Vagina (tissue), 2 donors: ENCODE data around the gene TCEANC2. TPM values are rescaled to one million over a fixed set of nuclear protein-coding genes. Genes with fewer than 3 reads are reported as not detected.

Experiments
- DNase-seq, 2 donors: peaks; one replicate each; pipeline ENCODE4 v3.0.0-alpha.2; 2017; ENCODE audit errors: extremely low spot score in 2 of 2
- H3K27ac ChIP-seq: fragments of 200-600 bp; sonication (generic); one replicate; pipeline ENCODE4 v1.5.1; 2019
- H3K27me3 ChIP-seq: fragments of 200-600 bp; sonication (generic); one replicate; pipeline ENCODE4 v1.5.1; 2019
- H3K36me3 ChIP-seq, 2 donors: fragments of 200-600 bp; sonication (generic); one replicate each; pipeline ENCODE4 v1.5.1; 2017 to 2019
- H3K4me1 ChIP-seq: fragments of 200-600 bp; sonication (generic); one replicate; pipeline ENCODE4 v1.5.1; 2019
- H3K4me3 ChIP-seq, 2 donors: fragments of 200-600 bp; sonication (generic); 1 replicate in 1 of 2; 2 replicates in 1 of 2; pipeline ENCODE4 v1.5.1; 2016 to 2019
- H3K9me3 ChIP-seq: fragments of 200-600 bp; sonication (generic); one replicate; pipeline ENCODE4 v1.5.1; 2019
- POLR2A ChIP-seq, 2 donors: fragments of 450-650 bp; IDR thresholded peaks; one replicate each; pipeline ENCODE4 v1.6.1; 2017; ENCODE audit warnings: antibody characterized with exemption in 2 of 2, mild to moderate bottlenecking in 2 of 2, moderate library complexity in 2 of 2
- POLR2AphosphoS5 ChIP-seq, 2 donors: sonication (generic); formaldehyde crosslinking; IDR thresholded peaks; one replicate each; pipeline ENCODE4 v1.9.0; 2017; ENCODE audit warnings: antibody characterized with exemption in 2 of 2, mild to moderate bottlenecking in 2 of 2, low read depth in 1 of 2; ENCODE audit not compliant: insufficient read depth in 1 of 2
- intact Hi-C: fragments of 100-400 bp; cut with DNase I; formaldehyde crosslinking; loops from one replicate; pipeline ENCODE4 v1.15.1; 2023
- total RNA-seq: library from RNA; depleted of rRNA; stranded (reverse); fragments of >200 nt; gene quantifications from one replicate; pipeline ENCODE4 v1.2.3, GENCODE V29; 2016
- TF ChIP-seq, protein P1 (sequence below), 3 experiments: fragments of 450-650 bp in 2 of 3; fragments of 200-600 bp in 1 of 3; sonication (generic) in 1 of 3; IDR thresholded peaks; one replicate each; pipeline ENCODE4 v1.5.1; 2017 to 2019; ENCODE audit warnings: antibody characterized with exemption in 3 of 3, mild to moderate bottlenecking in 2 of 3, moderate library complexity in 2 of 3

Gene TCEANC2
- total RNA-seq, 1 donor from 2014 or later = 4.7 TPM

DNA sequence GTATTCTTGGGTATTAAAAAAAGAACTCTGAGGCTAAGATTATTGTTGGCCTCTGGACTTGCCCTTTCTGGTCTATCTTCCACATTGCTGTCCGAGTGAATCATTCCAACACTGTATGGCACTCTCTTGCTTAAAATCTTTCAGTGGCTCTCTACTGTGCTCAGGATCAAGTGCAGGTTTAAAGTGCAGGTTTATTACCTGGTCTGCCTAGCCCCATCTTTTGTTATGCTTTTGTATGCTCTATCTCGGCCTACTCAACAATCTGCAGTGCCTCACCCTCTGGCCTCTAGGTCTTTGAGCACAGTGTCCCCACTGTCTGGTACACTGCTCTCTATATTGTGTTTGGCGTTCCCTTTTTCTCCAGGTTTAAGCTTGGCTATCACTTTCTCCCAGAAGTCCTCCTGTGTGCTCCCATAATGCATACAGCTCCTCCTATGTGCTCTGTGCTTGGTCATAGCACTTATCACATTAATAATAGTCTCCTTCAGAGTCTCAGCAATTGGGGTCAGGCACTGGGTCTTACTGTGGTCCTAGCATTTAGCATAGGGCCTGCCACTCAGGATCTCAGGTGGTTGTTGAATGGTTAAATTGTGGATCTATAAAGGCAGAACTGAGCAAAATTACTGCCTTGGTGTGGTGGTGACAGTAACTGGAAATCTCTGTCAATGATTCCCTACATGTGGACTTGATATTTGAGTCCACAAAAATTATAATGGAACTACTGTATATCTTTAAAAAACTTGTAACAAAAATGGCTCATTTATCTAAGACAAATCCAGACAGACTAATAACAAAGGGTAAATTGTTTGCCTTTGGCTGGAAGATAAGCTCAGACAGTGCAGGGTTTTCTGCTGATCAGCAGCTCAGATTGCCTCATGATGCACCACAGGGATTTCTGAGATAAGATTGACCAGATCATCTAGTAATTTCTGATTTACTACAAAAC is 24.8 kb upstream of the TCEANC2 start:
- no peaks in the 10 kb centered on the region for H3K9me3 ChIP-seq
- no peak overlapping the region for H3K4me3 ChIP-seq
- no peak overlapping the region for H3K27ac ChIP-seq
- H3K4me1 ChIP-seq = no peaks in the 10 kb centered on the region
- no peaks in the 10 kb centered on the region for H3K27me3 ChIP-seq
- DNase-seq = no peak
- peaks cover 0 to 27% of the 10 kb centered on the region in 2 donors for H3K36me3 ChIP-seq
- intact Hi-C loops = no loop called here
- TF ChIP-seq, protein P1, sequence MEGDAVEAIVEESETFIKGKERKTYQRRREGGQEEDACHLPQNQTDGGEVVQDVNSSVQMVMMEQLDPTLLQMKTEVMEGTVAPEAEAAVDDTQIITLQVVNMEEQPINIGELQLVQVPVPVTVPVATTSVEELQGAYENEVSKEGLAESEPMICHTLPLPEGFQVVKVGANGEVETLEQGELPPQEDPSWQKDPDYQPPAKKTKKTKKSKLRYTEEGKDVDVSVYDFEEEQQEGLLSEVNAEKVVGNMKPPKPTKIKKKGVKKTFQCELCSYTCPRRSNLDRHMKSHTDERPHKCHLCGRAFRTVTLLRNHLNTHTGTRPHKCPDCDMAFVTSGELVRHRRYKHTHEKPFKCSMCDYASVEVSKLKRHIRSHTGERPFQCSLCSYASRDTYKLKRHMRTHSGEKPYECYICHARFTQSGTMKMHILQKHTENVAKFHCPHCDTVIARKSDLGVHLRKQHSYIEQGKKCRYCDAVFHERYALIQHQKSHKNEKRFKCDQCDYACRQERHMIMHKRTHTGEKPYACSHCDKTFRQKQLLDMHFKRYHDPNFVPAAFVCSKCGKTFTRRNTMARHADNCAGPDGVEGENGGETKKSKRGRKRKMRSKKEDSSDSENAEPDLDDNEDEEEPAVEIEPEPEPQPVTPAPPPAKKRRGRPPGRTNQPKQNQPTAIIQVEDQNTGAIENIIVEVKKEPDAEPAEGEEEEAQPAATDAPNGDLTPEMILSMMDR (IDR thresholded peaks at IDR 0.05) = no peak
- TF ChIP-seq POLR2AphosphoS5 (IDR thresholded peaks at IDR 0.05; ENCODE audit: insufficient read depth in 1 of 2, low read depth in 1 of 2) = no peak

DNA sequence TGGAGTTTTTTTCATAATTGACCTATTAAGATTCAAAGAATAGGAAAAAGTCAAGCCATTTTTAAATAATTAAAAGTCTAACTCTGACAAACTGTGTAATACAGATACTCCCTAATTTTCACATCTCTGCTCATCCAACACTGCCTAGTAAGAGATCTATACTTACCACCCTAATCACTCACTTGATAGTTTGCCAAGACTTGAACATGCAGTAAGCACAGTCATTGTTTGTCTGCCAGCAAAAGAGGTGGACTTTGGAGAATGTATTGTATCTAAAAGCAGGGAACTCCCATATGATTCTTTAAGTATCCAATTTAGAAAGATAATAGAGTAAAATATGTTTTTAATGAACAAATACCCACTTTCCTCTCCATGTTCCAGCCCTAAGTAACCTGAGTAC is 15.9 kb upstream of the TCEANC2 start:
- no peak overlapping the region for H3K27ac ChIP-seq
- H3K27me3 ChIP-seq = no peaks in the 10 kb centered on the region
- no peak overlapping the region for H3K4me3 ChIP-seq
- no peaks in the 10 kb centered on the region for H3K9me3 ChIP-seq
- intact Hi-C loops = no loop called here
- H3K4me1 ChIP-seq = no peaks in the 10 kb centered on the region
- peaks cover 2 to 90% of the 10 kb centered on the region in 2 donors for H3K36me3 ChIP-seq
- DNase-seq = no peak
- TF ChIP-seq POLR2A (IDR thresholded peaks at IDR 0.05) (no peak), POLR2AphosphoS5 (IDR thresholded peaks at IDR 0.05; ENCODE audit: insufficient read depth in 1 of 2, low read depth in 1 of 2) (no peak)
- TF ChIP-seq, protein P1 (IDR thresholded peaks at IDR 0.05) = no peak

DNA sequence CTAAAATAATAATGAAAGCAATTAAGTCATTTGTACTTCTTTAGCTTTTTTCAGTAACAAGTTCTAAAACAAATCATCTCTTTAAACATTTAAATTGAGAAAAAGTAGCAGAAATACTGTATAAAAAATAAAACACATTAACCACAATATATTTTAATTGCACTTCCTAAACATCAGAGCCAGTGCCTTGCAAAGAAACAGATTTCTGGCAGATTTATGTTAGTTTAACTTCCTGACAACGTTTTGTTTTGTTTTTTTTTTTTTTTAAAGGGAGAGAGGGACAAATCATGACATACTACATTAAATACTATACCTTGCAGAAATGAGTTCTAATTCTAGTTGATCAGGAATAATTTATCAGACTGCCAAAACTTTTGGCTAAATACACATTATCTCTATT is 11.6 kb upstream of the TCEANC2 start:
- Histone ChIP-seq H3K9me3 (no peaks in the 10 kb centered on the region), H3K27me3 (no peaks in the 10 kb centered on the region), H3K36me3 (peaks cover 3 to 69% of the 10 kb centered on the region in 2 donors), H3K27ac (no peak overlapping the region), H3K4me3 (no peak overlapping the region), H3K4me1 (peaks cover 4% of the 10 kb centered on the region)
- no peak for DNase-seq
- no peak for TF ChIP-seq POLR2AphosphoS5 (IDR thresholded peaks at IDR 0.05; ENCODE audit: insufficient read depth in 1 of 2, low read depth in 1 of 2)
- TF ChIP-seq, protein P1 (IDR thresholded peaks at IDR 0.05) = no peak
- TF ChIP-seq POLR2A (IDR thresholded peaks at IDR 0.05) = no peak
- intact Hi-C loops = no loop called here

DNA sequence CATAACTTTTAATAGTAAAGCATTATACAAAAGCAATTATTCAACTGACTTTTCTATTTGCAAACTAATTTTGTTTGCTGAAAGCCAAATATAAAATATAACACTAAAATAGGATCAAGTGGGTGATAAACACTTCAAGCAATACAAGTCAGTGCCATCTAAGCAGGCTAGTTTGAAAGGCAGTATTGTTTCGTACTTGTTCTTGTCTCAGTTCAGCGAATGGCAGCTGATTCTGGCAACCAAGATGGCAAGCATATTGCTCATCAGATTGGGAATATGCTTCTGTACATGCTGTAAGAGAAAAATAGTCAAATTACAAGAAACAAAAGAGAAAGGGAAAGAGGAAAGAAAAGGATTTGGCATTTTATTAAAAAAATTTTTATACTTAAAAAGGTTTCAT is 7.9 kb upstream of the TCEANC2 start:
- H3K27me3 ChIP-seq = no peaks in the 10 kb centered on the region
- H3K36me3 ChIP-seq = peaks cover 3 to 32% of the 10 kb centered on the region in 2 donors
- intact Hi-C loops = no loop called here
- no peak overlapping the region for H3K4me3 ChIP-seq
- TF ChIP-seq POLR2AphosphoS5 (IDR thresholded peaks at IDR 0.05; ENCODE audit: insufficient read depth in 1 of 2, low read depth in 1 of 2) = no peak
- TF ChIP-seq, protein P1 (IDR thresholded peaks at IDR 0.05) = no peak
- TF ChIP-seq POLR2A (IDR thresholded peaks at IDR 0.05) = no peak
- no peak for DNase-seq
- peaks cover 38% of the 10 kb centered on the region for H3K4me1 ChIP-seq
- H3K27ac ChIP-seq = no peak overlapping the region
- no peaks in the 10 kb centered on the region for H3K9me3 ChIP-seq
